BLaER1 (cell line): Measurements from ENCODE around the gene SFMBT2.

Experiments used
- H3K27ac ChIP-seq: shearing (Covaris generic); formaldehyde crosslinking; 2 replicates; pipeline ENCODE4 v1.8.1; 2022
- H3K27me3 ChIP-seq: shearing (Covaris generic); formaldehyde crosslinking; 2 replicates; pipeline ENCODE4 v1.8.1; 2022
- H3K36me3 ChIP-seq: shearing (Covaris generic); formaldehyde crosslinking; 2 replicates; pipeline ENCODE4 v1.8.1; 2022
- H3K4me1 ChIP-seq: shearing (Covaris generic); formaldehyde crosslinking; 2 replicates; pipeline ENCODE4 v1.8.1; 2022
- H3K4me2 ChIP-seq: shearing (Covaris generic); formaldehyde crosslinking; 2 replicates; pipeline ENCODE4 v1.8.1; 2022
- H3K4me3 ChIP-seq: shearing (Covaris generic); formaldehyde crosslinking; 2 replicates; pipeline ENCODE4 v1.8.1; 2022
- H3K9ac ChIP-seq: shearing (Covaris generic); formaldehyde crosslinking; 2 replicates; pipeline ENCODE4 v1.8.1; 2022
- H3K9me3 ChIP-seq: shearing (Covaris generic); formaldehyde crosslinking; 2 replicates; pipeline ENCODE4 v1.8.1; 2022
- H4K20me1 ChIP-seq: shearing (Covaris generic); formaldehyde crosslinking; 2 replicates; pipeline ENCODE4 v1.8.1; 2022
- Cebpa-rat ChIP-seq: shearing (Covaris generic); IDR thresholded peaks from 2 replicates; pipeline ENCODE4 v1.8.1; 2022

The SFMBT2 gene

DNA sequence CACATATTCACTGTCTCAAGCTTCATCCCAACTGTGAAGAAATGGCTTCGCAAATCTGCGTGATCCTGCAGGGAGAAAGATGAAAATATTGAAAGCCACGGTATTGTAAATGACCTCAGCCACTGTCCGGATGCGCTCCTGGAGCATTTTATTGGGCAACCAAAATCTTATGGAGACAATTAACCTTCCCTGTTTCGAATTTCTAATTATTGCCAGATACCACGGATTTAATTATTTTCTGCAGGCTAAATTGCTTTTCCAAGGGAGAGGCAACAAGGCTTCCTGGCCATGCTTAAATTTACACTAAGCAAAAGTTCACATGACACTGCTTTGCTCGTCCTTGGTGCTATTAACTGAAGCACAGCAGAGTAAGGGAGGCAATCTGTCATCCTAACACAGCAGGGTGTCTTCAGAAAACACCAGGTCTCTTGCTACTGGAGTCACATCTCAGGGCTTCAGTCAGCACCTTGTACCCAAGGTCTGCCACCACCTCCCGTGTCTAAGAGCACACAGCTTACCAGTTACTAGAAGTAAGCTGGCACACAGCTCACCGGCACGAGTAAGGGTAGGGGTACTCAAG lies 162.2 kb downstream of the SFMBT2 start:
- no peak overlapping the region for H3K4me2 ChIP-seq
- no peak overlapping the region for H3K27ac ChIP-seq
- H3K4me3 ChIP-seq: no peak overlapping the region
- peaks cover 95% of the 10 kb centered on the region for H3K36me3 ChIP-seq
- no peak overlapping the region for H3K9ac ChIP-seq
- H3K27me3 ChIP-seq: no peaks in the 10 kb centered on the region
- peaks cover 29% of the 10 kb centered on the region for H3K9me3 ChIP-seq
- no peak for TF ChIP-seq Cebpa-rat
- peaks cover 53% of the 10 kb centered on the region for H3K4me1 ChIP-seq
- no peaks in the 10 kb centered on the region for H4K20me1 ChIP-seq

GRCh38 chr10:7248148-7248547 lies 162.7 kb downstream of the SFMBT2 start:
- Histone ChIP-seq H3K36me3 (peaks cover 96% of the 10 kb centered on the region), H3K27ac (no peak overlapping the region), H3K27me3 (no peaks in the 10 kb centered on the region), H3K9me3 (peaks cover 31% of the 10 kb centered on the region), H3K9ac (no peak overlapping the region), H3K4me3 (no peak overlapping the region), H4K20me1 (no peaks in the 10 kb centered on the region), H3K4me2 (no peak overlapping the region), H3K4me1 (peaks cover 51% of the 10 kb centered on the region)
- TF ChIP-seq Cebpa-rat: no peak

DNA sequence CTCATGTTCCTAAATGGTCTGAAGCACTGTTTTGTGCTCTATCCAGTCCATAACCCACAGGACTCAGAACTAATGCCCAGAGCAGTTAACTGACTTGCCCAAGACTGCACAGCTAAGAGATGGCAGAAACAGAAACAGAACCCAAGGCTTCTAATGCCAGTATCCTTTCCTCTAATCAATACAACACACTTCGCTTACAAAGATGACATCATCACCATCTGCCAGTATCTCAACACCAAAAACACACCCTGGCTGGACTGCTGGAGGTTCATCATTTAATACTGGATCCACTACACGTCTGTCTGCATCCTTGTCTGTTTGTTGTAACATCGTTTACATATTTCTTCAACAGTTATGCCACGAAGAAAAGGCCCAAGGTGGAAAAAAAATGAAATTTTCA lies 165.3 kb downstream of the SFMBT2 start:
- no peak for TF ChIP-seq Cebpa-rat
- Histone ChIP-seq H3K9me3 (peaks cover 29% of the 10 kb centered on the region), H3K4me3 (no peak overlapping the region), H3K27me3 (no peaks in the 10 kb centered on the region), H3K27ac (no peak overlapping the region), H3K9ac (no peak overlapping the region), H3K4me1 (peaks cover 25% of the 10 kb centered on the region), H3K36me3 (peaks cover 96% of the 10 kb centered on the region), H3K4me2 (no peak overlapping the region), H4K20me1 (no peaks in the 10 kb centered on the region)

DNA sequence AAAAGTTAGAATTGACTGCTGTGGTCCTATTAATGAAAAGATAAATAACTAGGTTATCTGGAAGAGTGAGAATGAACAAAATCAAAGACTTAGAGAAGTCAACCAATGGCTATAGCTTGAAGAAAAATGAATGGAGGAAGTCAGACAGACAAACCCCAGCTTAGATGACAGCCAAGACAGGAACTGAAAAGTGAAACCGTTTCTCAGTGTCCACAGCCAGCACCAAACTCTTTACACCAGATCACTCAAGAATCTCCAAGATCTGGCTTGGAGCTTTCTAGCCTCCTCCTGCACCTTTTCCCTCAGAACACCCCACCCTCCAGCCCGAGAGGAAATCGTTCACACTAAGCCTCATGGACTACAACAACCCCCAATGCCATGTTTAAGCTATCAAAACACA lies 167.0 kb downstream of the SFMBT2 start:
- H4K20me1 ChIP-seq: no peaks in the 10 kb centered on the region
- no peak overlapping the region for H3K4me3 ChIP-seq
- H3K36me3 ChIP-seq: peaks cover 96% of the 10 kb centered on the region
- peak overlapping the region; percentile 56 for H3K4me2 ChIP-seq
- H3K9ac ChIP-seq: peak overlapping the region; percentile 35; the same call in 1 of the 2 replicates
- peak overlapping the region; percentile 66 for H3K27ac ChIP-seq
- H3K9me3 ChIP-seq: peaks cover 22% of the 10 kb centered on the region
- no peaks in the 10 kb centered on the region for H3K27me3 ChIP-seq
- no peak for TF ChIP-seq Cebpa-rat
- H3K4me1 ChIP-seq: peaks cover 27% of the 10 kb centered on the region

DNA sequence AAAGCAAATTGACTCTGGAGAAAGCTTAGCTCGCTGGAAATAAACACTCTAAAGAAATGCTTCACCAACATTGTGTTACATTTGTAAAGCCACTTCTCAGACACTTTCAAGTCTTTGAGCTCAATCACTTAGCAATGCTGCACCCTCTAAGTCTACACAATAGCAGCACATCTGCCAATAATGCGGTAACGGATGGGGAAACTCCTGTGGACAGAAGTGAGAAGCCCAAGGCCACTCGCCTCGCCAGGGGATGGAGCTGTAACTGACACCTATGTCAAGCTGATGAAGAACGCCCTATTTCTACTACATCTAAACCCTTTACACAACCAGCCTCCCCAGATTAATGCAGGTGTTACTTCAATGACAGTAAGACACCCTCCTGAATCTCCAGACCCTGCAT lies 167.7 kb downstream of the SFMBT2 start:
- Histone ChIP-seq H3K27ac (no peak overlapping the region), H3K4me2 (no peak overlapping the region), H3K9ac (no peak overlapping the region), H3K9me3 (peaks cover 22% of the 10 kb centered on the region), H3K4me3 (no peak overlapping the region), H4K20me1 (no peaks in the 10 kb centered on the region), H3K4me1 (peaks cover 27% of the 10 kb centered on the region), H3K36me3 (peaks cover 96% of the 10 kb centered on the region), H3K27me3 (no peaks in the 10 kb centered on the region)
- no peak for TF ChIP-seq Cebpa-rat

DNA sequence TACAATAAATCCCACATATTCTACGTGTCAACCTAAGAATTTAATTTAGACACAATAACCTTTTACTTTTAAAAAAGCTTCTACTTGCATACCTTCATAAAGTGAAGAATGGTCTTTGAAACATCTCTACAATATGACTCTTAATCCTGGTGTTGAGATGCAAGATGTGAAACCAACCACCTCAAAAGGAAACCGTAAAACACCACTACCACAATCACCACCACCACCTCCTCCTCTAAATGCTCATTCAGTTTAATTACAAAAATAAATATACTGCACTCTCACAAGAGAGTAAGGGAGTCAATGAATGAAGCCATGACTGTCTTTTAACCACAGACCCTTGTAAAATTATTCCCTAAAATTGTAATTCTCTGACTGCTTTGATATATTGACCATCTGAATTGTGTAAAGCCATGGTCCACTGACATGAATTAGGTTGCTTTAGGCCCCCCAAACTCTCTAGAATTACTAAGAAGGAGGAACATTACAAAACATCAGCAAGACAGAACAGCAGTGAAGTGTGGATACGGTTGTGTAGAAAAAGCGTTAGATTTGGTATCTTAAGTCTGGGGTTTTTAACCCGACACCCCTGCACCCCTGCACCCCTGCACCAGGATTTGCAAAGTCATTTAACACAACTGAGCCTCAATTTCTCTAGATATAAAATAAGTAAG lies 171.4 kb downstream of the SFMBT2 start:
- no peak overlapping the region for H3K9ac ChIP-seq
- no peak overlapping the region for H3K4me2 ChIP-seq
- peaks cover 22% of the 10 kb centered on the region for H3K9me3 ChIP-seq
- no peaks in the 10 kb centered on the region for H3K27me3 ChIP-seq
- no peak overlapping the region for H3K4me3 ChIP-seq
- H3K36me3 ChIP-seq: peaks cover 89% of the 10 kb centered on the region
- peaks cover 16% of the 10 kb centered on the region for H3K4me1 ChIP-seq
- no peak overlapping the region for H3K27ac ChIP-seq
- no peaks in the 10 kb centered on the region for H4K20me1 ChIP-seq
- TF ChIP-seq Cebpa-rat: no peak

- Histone ChIP-seq H3K27me3 (no peaks in the 10 kb centered on the region), H3K36me3 (peaks cover 91% of the 10 kb centered on the region), H4K20me1 (0 out of 2 replicates have a peak, but pooled peaks cover 7% of the 10 kb centered on the region), H3K9ac (no peak overlapping the region), H3K4me3 (no peak overlapping the region), H3K4me2 (no peak overlapping the region), H3K4me1 (0 out of 2 replicates have a peak, but pooled peaks cover 8% of the 10 kb centered on the region), H3K9me3 (no peaks in the 10 kb centered on the region), H3K27ac (no peak overlapping the region)
- TF ChIP-seq Cebpa-rat: no peak
Observed at GRCh38 chr10:7235376-7235775, 175.5 kb downstream of the SFMBT2 start.

DNA sequence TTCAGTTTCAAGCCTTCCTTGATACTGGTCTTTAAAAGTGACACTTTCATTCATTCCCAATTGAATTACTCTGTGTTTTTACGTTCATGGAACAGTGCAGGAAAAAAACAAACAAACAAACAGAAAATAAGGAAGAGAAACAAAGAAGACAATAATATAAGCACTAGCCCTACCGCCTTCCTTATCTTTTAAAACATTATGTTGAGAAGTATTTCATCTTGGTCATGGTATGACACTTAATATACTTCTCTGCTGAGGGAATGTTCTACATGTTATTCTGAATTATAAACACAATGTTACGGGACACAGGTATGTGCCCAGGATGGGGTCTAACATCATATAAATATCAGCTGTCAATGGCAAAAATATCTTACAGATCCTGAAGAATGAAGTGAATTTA lies 176.7 kb downstream of the SFMBT2 start:
- 0 out of 2 replicates have a peak, but pooled peaks cover under 1% of the 10 kb centered on the region for H3K4me1 ChIP-seq
- H3K4me3 ChIP-seq: no peak overlapping the region
- H3K27ac ChIP-seq: no peak overlapping the region
- H3K9me3 ChIP-seq: no peaks in the 10 kb centered on the region
- no peak overlapping the region for H3K9ac ChIP-seq
- no peaks in the 10 kb centered on the region for H3K27me3 ChIP-seq
- H3K4me2 ChIP-seq: no peak overlapping the region
- 0 out of 2 replicates have a peak, but pooled peaks cover 7% of the 10 kb centered on the region for H4K20me1 ChIP-seq
- no peak for TF ChIP-seq Cebpa-rat
- H3K36me3 ChIP-seq: peaks cover 91% of the 10 kb centered on the region

DNA sequence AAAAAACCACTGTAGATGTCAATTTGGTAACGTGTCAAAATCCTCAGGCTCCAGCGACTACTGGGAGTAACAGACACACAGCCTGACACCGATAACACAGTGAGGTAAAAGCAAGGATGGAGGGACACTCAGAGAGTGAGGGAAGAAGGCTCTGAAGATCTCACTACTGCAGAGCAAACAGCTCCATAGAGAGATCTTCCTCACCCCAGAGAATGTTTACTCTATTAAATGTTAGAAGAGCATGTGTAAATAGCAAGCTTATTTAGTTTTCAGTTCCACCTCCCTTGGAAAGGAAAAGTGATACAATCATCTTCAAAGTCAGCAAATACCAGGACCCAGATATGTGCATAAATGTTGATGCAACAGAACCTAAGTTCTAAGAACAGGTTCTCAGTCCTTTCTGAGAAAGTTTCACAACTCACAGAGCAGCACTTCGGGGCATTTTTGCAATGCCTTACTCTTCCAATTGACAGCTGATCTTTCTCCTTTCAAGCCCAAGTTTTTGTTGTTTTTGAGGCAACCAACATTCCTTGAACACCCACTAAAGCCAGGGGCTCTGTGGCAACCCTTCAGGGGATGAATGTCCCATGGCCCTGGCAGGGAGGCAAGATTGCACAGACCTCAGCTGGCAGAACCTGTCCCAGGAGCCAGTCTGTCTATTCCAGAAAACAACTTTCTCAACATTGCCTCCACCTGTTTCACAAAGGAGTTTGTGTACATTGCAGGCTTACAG lies 177.4 kb downstream of the SFMBT2 start:
- H3K4me2 ChIP-seq: no peak overlapping the region
- H4K20me1 ChIP-seq: 0 out of 2 replicates have a peak, but pooled peaks cover 7% of the 10 kb centered on the region
- no peak for TF ChIP-seq Cebpa-rat
- H3K9ac ChIP-seq: no peak overlapping the region
- no peak overlapping the region for H3K27ac ChIP-seq
- H3K4me1 ChIP-seq: no peaks in the 10 kb centered on the region
- H3K4me3 ChIP-seq: no peak overlapping the region
- H3K9me3 ChIP-seq: no peaks in the 10 kb centered on the region
- peaks cover 91% of the 10 kb centered on the region for H3K36me3 ChIP-seq
- H3K27me3 ChIP-seq: no peaks in the 10 kb centered on the region
